ENCODE measurements around the gene PLCD1. TPM values are rescaled to one million over a fixed set of nuclear protein-coding genes. Genes with fewer than 3 reads are reported as not detected.
A peak's percentile ranks its signal among the peaks of the same experiment; 100 is the strongest.

Gene PLCD1
- total and polyA plus RNA-seq, 2 of the 13 experiments (the other 11 are each of a cell fraction or from before 2014, with no cell fraction given), result 10.1 to 12.4 TPM

GRCh38 chr3:38030126-38031021 is 932 bp upstream of the PLCD1 start:
- H3K36me3 ChIP-seq (replicated peaks in 1 of 2; ENCODE audit: control insufficient read depth in 1 of 2, insufficient read depth in 2 of 2, low read length in 2 of 2), result no peaks in the 10 kb centered on the region
- H4K20me1 ChIP-seq (ENCODE audit: insufficient read depth, low read length), result no peaks in the 10 kb centered on the region
- POLR2A ChIA-PET, result interaction anchor here (1.7 kb wide), 1 partner anchor 15 kb away, joined by 4 read pairs; no protein-coding TSS in a partner anchor
- H3K9me3 ChIP-seq (ENCODE audit: low read length), result no peaks in the 10 kb centered on the region
- DNase-seq (ENCODE audit: low spot score) (no peak), ATAC-seq (no peak), FAIRE-seq (no peak)
- intact Hi-C loops (cut with micrococcal nuclease; ENCODE audit: unreplicated experiment) (no loop called here), in situ Hi-C loops (cut with HindIII; ENCODE audit: extremely low pct_ligation_motif_present, low pct_unique_long_range_greater_than_20kb) (no loop called here)
- H3K27me3 ChIP-seq (ENCODE audit: control insufficient read depth in 1 of 2, insufficient read depth in 2 of 2, low read length in 2 of 2), result peaks cover 13 to 36% of the 10 kb centered on the region in 2 experiments
- no CpG with 5 or more reads among the region's 8 CpGs for WGBS (ENCODE audit: low lambda C conversion rate)
- H2AFZ ChIP-seq (ENCODE audit: low read length), result no peak overlapping the region
- 0 out of 2 replicates have a peak overlapping the region, but pooled peaks have one; percentile 42 for H3K9ac ChIP-seq (ENCODE audit: insufficient read depth, low read depth, low read length)
- no peak overlapping the region for H3K27ac ChIP-seq (ENCODE audit: extremely low read length, insufficient read depth, low read length)
- peaks cover 27% of the 10 kb centered on the region for H3K4me1 ChIP-seq (ENCODE audit: insufficient read depth, low read length)
- TF ChIP-seq ZNF563 (CRISPR knock-in tag; IDR thresholded peaks at IDR 0.05) (no peak), ZNF589 (CRISPR knock-in tag; conservative IDR thresholded peaks at IDR 0.05) (0 out of 2 replicates have a peak, but pooled peaks have one; percentile 6), BCL3 (CRISPR knock-in tag; IDR thresholded peaks at IDR 0.05) (no peak), SATB2 (CRISPR knock-in tag; IDR thresholded peaks at IDR 0.05) (no peak), ZNF605 (CRISPR knock-in tag; IDR thresholded peaks at IDR 0.05) (0 out of 2 replicates have a peak, but pooled peaks have one; percentile 20)
- peak overlapping the region; percentile 79 for H3K4me2 ChIP-seq (ENCODE audit: low read depth, low read length)
- CTCF ChIA-PET (ENCODE audit: low intra/inter-chr PET ratio, low total read pairs), result no interaction called here
- no TSS peak for BruUV-seq (replicated peaks)
- H3K4me3 ChIP-seq (replicated peaks in 1 of 3; ENCODE audit: insufficient read depth in 1 of 3, low read depth in 2 of 3, low read length in 3 of 3), result peak overlapping the region; percentile 56 to 75 (median 66); a peak in 4 of 6 replicates
- no peaks in the 10 kb centered on the region for H3K79me2 ChIP-seq (ENCODE audit: insufficient read depth, low read length)

Measured in HepG2 (cell line).